GM12878 (cell line): ENCODE measurements around the gene PDRG1. TPM values are rescaled to one million over a fixed set of nuclear protein-coding genes. Genes with fewer than 3 reads are reported as not detected.

Experiments
- ATAC-seq: fragments of 200-7000 bp; cut with Tn5 transposase; 3 replicates; pipeline ENCODE4 v1.9.1; 2020; ENCODE audit warnings: mild to moderate bottlenecking, moderate library complexity
- BruUV-seq: library from RNA; stranded (reverse); fragments of 400-500 nt; replicated peaks from 2 replicates; lab custom pipeline; 2021; lab: Mats Ljungman, UMichigan
- CTCF ChIA-PET: fragments of 300-600 bp; sonication (Branson Sonifier 250); formaldehyde crosslinking; extraction: SDS; loops from one replicate; lab custom pipeline; 2021; ENCODE audit warnings: inconsistent platforms; lab: Yijun Ruan, JAX
- POLR2A ChIA-PET: fragments of 350-600 bp; formaldehyde crosslinking; extraction: SDS; loops from one replicate; lab custom pipeline; 2021; ENCODE audit warnings: inconsistent platforms; lab: Charles Lee
- RAD21 ChIA-PET: fragments of 300-600 bp; sonication (Branson Sonifier 250); formaldehyde crosslinking; loops from one replicate; lab custom pipeline; 2023; ENCODE audit warnings: antibody characterized with exemption; ENCODE audit not compliant: unreplicated experiment; lab: Charles Lee
- SMC1A ChIA-PET: fragments of 300-600 bp; sonication (Branson Sonifier 250); formaldehyde crosslinking; loops from one replicate; lab custom pipeline; 2023; ENCODE audit not compliant: unreplicated experiment, uncharacterized antibody; lab: Charles Lee
- DNase-seq: peaks from one replicate; pipeline ENCODE4 v3.0.0-alpha.2; 2011; ENCODE audit warnings: low read depth, low spot score
- FAIRE-seq: peaks from 3 replicates; lab custom pipeline; 2011; peaks lifted over from hg19 to GRCh38; lab: Jason Lieb, UNC
- H2AFZ ChIP-seq: 2 replicates; pipeline ENCODE4 v1.6.0; 2011; ENCODE audit warnings: low read depth, low read length, control low read depth; ENCODE audit not compliant: control insufficient read depth
- H3K27ac ChIP-seq: 2 replicates; pipeline ENCODE4 v1.5.1; 2011; ENCODE audit warnings: control low read depth; ENCODE audit not compliant: control insufficient read depth, insufficient read depth
- H3K27me3 ChIP-seq, 2 experiments: replicated peaks in 1 of 2; 2 replicates each; pipeline versions ENCODE4 v1.6.0 to v1.6.1; 2011; ENCODE audit warnings: low read length in 1 of 2; ENCODE audit not compliant: control insufficient read depth in 2 of 2, insufficient read depth in 2 of 2
- H3K36me3 ChIP-seq, 2 experiments: 2 replicates each; pipeline ENCODE4 v1.5.1; 2011; ENCODE audit warnings: low read length in 1 of 2; ENCODE audit not compliant: control insufficient read depth in 2 of 2, insufficient read depth in 2 of 2
- H3K4me1 ChIP-seq: 2 replicates; pipeline ENCODE4 v1.6.1; 2011; ENCODE audit warnings: mild to moderate bottlenecking, low read length, moderate library complexity, mixed read lengths; ENCODE audit not compliant: control insufficient read depth, insufficient read depth
- H3K4me2 ChIP-seq: 2 replicates; pipeline ENCODE4 v1.6.0; 2011; ENCODE audit warnings: control low read depth; ENCODE audit not compliant: control insufficient read depth, insufficient read depth
- H3K4me3 ChIP-seq: fragments of 200-600 bp; sonication (generic); 2 replicates; pipeline ENCODE4 v1.5.1; 2016
- H3K79me2 ChIP-seq: 2 replicates; pipeline ENCODE4 v1.6.0; 2011; ENCODE audit warnings: low read length; ENCODE audit not compliant: control insufficient read depth, insufficient read depth
- H3K9ac ChIP-seq: 2 replicates; pipeline ENCODE4 v1.8.0; 2011; ENCODE audit warnings: low read length, control low read depth, mixed read lengths; ENCODE audit not compliant: control insufficient read depth, insufficient read depth
- H3K9me3 ChIP-seq: replicated peaks from 3 replicates; pipeline ENCODE4 v1.5.1; 2011; ENCODE audit warnings: mild to moderate bottlenecking, low read length; ENCODE audit not compliant: control insufficient read depth, insufficient read depth
- H4K20me1 ChIP-seq: 2 replicates; pipeline ENCODE4 v1.6.0; 2011; ENCODE audit not compliant: control insufficient read depth, insufficient read depth
- ASH2L ChIP-seq: fragments of 300-600, 200-600 bp; sonication (generic); IDR thresholded peaks from 2 replicates; pipeline ENCODE4 v1.6.1; 2017; ENCODE audit warnings: low read depth, mild to moderate bottlenecking, borderline replicate concordance
- CEBPZ ChIP-seq: fragments of 150-350 bp; IDR thresholded peaks from 2 replicates; pipeline ENCODE4 v1.6.1; 2016; ENCODE audit warnings: low read depth, low read length
- ELK1 ChIP-seq: IDR thresholded peaks from 2 replicates; pipeline ENCODE4 v1.6.1; 2012; ENCODE audit warnings: low read depth, low read length, improper control_type of control experiment
- GABPA ChIP-seq: IDR thresholded peaks from 2 replicates; pipeline ENCODE4 v1.6.1; 2014; ENCODE audit warnings: antibody characterized with exemption, low read depth, mild to moderate bottlenecking, inconsistent platforms
- MAX ChIP-seq: IDR thresholded peaks from 2 replicates; pipeline ENCODE4 v1.6.1; 2012; ENCODE audit warnings: low read depth, low read length, improper control_type of control experiment
- MXI1 ChIP-seq: fragments of 150-350 bp; IDR thresholded peaks from 2 replicates; pipeline ENCODE4 v1.6.1; 2011; ENCODE audit warnings: low read depth, mild to moderate bottlenecking, inconsistent platforms, low read length, improper control_type of control experiment
- MYB ChIP-seq: fragments of 150-350 bp; IDR thresholded peaks from 2 replicates; pipeline ENCODE4 v1.6.1; 2014; ENCODE audit warnings: mild to moderate bottlenecking, low read depth, low read length, borderline replicate concordance
- SKIL ChIP-seq: fragments of 450-650 bp; IDR thresholded peaks from 2 replicates; pipeline ENCODE4 v1.6.1; 2017; ENCODE audit warnings: mild to moderate bottlenecking, low read depth, inconsistent platforms; ENCODE audit not compliant: poor library complexity, severe bottlenecking
- SRF ChIP-seq, 2 experiments: IDR thresholded peaks; 2 replicates each; pipeline ENCODE4 v1.6.1; 2011; ENCODE audit warnings: low read depth in 2 of 2, low read length in 2 of 2, mild to moderate bottlenecking in 1 of 2, moderate library complexity in 1 of 2
- SUZ12 ChIP-seq: fragments of 200-600 bp; sonication (generic); IDR thresholded peaks from one replicate; pipeline ENCODE4 v1.6.1; 2018; ENCODE audit warnings: antibody characterized with exemption, mild to moderate bottlenecking; ENCODE audit not compliant: unreplicated experiment
- TCF12 ChIP-seq: IDR thresholded peaks from 2 replicates; pipeline ENCODE4 v1.6.1; 2011; ENCODE audit warnings: low read depth, mild to moderate bottlenecking, low read length
- YBX1 ChIP-seq: fragments of 450-650 bp; IDR thresholded peaks from 2 replicates; pipeline ENCODE4 v1.6.1; 2016; ENCODE audit warnings: antibody characterized with exemption
- YY1 ChIP-seq: IDR thresholded peaks from 2 replicates; pipeline ENCODE4 v1.6.1; 2011; ENCODE audit warnings: low read depth, mild to moderate bottlenecking, low read length
- WGBS: methylation state at CpG from one replicate; pipeline ENCODE4 v1.1.6; 2016; ENCODE audit warnings: low lambda C conversion rate; ENCODE audit not compliant: insufficient replicate concordance, insufficient coverage; ENCODE audit errors: missing lambda C conversion rate; 5-methylcytosine and 5-hydroxymethylcytosine counted together
- in situ Hi-C: fragments of 300-500 bp; cut with MboI; formaldehyde crosslinking; loops from 9 replicates; pipeline ENCODE4 v1.14.3; 2018; ENCODE audit warnings: mixed read lengths
- intact Hi-C: fragments of 100-400 bp; cut with micrococcal nuclease; formaldehyde crosslinking; loops from one replicate; pipeline ENCODE4 v1.14.2; 2022; ENCODE audit not compliant: unreplicated experiment
- polyA plus RNA-seq, 11 experiments: library from polyadenylated mRNA; depleted of rRNA in 4 of 11; unstranded in 6 of 11; stranded (reverse) in 5 of 11; fragments of >200 nt; fragmentation: Nextera tagmentation in 4 of 11; fragmentation: Illumina TruSeq in 1 of 11; extraction: Ambion mirVana in 4 of 11; extraction: Trizol in 1 of 11; gene quantifications; 1 replicate in 1 of 11; 2 replicates in 10 of 11; pipeline versions ENCODE4 v1.2.1 to v1.2.3, GENCODE V29; 2011 to 2016; ENCODE audit warnings: inconsistent platforms in 2 of 11, missing spikeins in 2 of 11, low read depth in 1 of 11
- total RNA-seq, 4 experiments: library from RNA; depleted of rRNA in 3 of 4; stranded (reverse); fragments of >200 nt in 3 of 4; fragmentation: Illumina TruSeq in 1 of 4; extraction: Trizol in 1 of 4; gene quantifications; 2 replicates each; pipeline versions ENCODE4 v1.2.1 to v1.2.3, GENCODE V29; 2013 to 2021

PDRG1 gene
- total and polyA plus RNA-seq, 10 of the 15 experiments (the other 5 are each of a cell fraction or from before 2014, with no cell fraction given), result 11.1 to 55.8 (median 23.3) TPM

- TF ChIP-seq ASH2L, result no peak
- TF ChIP-seq MYB, result no peak
- no peak for TF ChIP-seq GABPA
- no peak for TF ChIP-seq SUZ12
These were observed 18.1 kb upstream of the PDRG1 start (continued) for GRCh38 chr20:31969991-31970390.

GRCh38 chr20:31968291-31969126 is 16.7 kb upstream of the PDRG1 start:
- RAD21 ChIA-PET, result no interaction called here
- peak; percentile 72 to 85; a peak in 3 of 4 replicates for TF ChIP-seq SRF (IDR thresholded peaks at IDR 0.05; ENCODE audit: low read depth in 2 of 2, low read length in 2 of 2)
- TF ChIP-seq CEBPZ, result no peak
- TF ChIP-seq MAX, result peak; percentile 33; the same call in 1 of the 2 replicates
- peak; percentile 95 for TF ChIP-seq MXI1
- TF ChIP-seq YBX1, result no peak
- 0 out of 2 replicates have a peak, but pooled peaks have one; percentile 47 for TF ChIP-seq TCF12
- peak; percentile 81 for TF ChIP-seq ELK1
- TF ChIP-seq YY1, result peak; percentile 91
- no peak for TF ChIP-seq SKIL

More at GRCh38 chr20:31968291-31969126, 16.7 kb upstream of the PDRG1 start:
- DNase-seq, result no peak
- ChIA-PET SMC1A (no interaction called here), CTCF (interaction anchor here (1.3 to 2.3 kb wide), 5 partner anchors 16 to 145 kb away, joined by 3 to 7 read pairs (median 3); partner anchors contain the start of gene PDRG1), POLR2A (no interaction called here)
- Histone ChIP-seq H3K4me3 (no peak overlapping the region), H3K4me1 (no peaks in the 10 kb centered on the region), H3K36me3 (no peaks in the 10 kb centered on the region), H3K9me3 (no peaks in the 10 kb centered on the region), H3K9ac (no peak overlapping the region), H3K27ac (no peak overlapping the region), H3K4me2 (0 out of 2 replicates have a peak overlapping the region, but pooled peaks have one; percentile 3), H2AFZ (no peak overlapping the region), H3K79me2 (no peaks in the 10 kb centered on the region), H4K20me1 (peaks cover 2% of the 10 kb centered on the region; the same call in 1 of the 2 replicates), H3K27me3 (peaks cover 0 to 2% of the 10 kb centered on the region in 2 experiments; a peak in 3 of 4 replicates)
- intact Hi-C loops, result no loop called here
- FAIRE-seq, result no peak
- no TSS peak for BruUV-seq
- 14% methylated on average over 50 of the region's 57 CpGs for WGBS
- in situ Hi-C loops, result no loop called here
- peak; percentile 93 for ATAC-seq
